Brain microvascular endothelial cell (primary cell): ENCODE results near the gene MESD.
"Not testable (repeated sequence)": the region's sequence is repeated elsewhere in the genome, so short reads cannot be mapped to it uniquely, and the experiment has no call there.

Experiments
- DNase-seq: peaks from one replicate; pipeline ENCODE4 v3.0.0-alpha.2; 2020
- H3K27ac ChIP-seq: fragments of 250-450 bp; sonication (Bioruptor Pico); 2 replicates; pipeline ENCODE4 v1.5.1; 2020; ENCODE audit warnings: mild to moderate bottlenecking, moderate library complexity
- H3K27me3 ChIP-seq: fragments of 250-450 bp; sonication (Bioruptor Pico); replicated peaks from 2 replicates; pipeline ENCODE4 v1.5.1; 2020; ENCODE audit warnings: mild to moderate bottlenecking
- H3K36me3 ChIP-seq: fragments of 250-450 bp; sonication (Bioruptor Pico); replicated peaks from 2 replicates; pipeline ENCODE4 v1.5.1; 2020; ENCODE audit warnings: mild to moderate bottlenecking
- H3K4me3 ChIP-seq: 2 replicates; pipeline ENCODE4 v1.5.1; 2011; ENCODE audit warnings: low read depth, mild to moderate bottlenecking, control low read depth, low read length, moderate library complexity
- in situ Hi-C: cut with HindIII; loops from 2 replicates; pipeline ENCODE4 v1.10.0; 2017; ENCODE audit warnings: low sequenced_read_pairs, low pct_ligation_motif_present
- TF ChIP-seq, protein P1 (sequence below): IDR thresholded peaks from 2 replicates; pipeline ENCODE4 v1.5.1; 2011; ENCODE audit warnings: low read depth, mild to moderate bottlenecking, moderate library complexity, low read length, control low read depth, inconsistent platforms; ENCODE audit errors: missing control alignments

MESD gene

DNA sequence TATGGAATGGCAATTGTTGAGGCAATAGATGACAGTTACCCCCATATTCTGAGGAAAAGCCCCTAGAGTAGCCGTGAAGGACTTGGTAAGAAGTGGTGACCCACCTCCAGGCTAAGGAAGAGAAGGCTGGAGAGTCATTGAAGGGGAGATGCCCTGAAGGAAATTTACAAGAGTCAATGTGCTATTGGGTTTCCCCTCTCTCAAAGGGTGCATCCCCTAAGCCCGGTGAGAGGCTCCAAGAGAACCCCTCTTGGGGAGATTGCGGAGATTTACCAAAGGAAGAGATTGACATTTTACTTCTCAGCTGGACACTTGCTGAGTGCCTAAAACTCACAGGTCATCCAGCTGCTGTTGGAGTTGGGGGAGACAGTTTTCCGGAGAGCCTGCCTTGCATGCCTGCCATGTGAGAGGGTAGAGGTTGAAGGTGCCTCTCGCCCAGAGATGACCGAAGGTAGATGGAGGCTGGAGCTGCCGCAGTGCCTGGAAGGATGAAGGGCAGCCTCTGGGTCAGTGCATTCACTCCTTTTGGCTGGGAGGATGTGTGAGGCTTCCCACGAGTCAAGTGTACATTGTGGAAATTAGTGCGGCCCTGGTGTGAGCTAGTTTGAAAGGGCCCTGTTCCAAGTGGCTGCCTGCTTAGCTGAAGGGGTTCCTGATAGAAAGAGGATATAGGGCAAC is 30.7 kb downstream of the MESD start:
- in situ Hi-C loops: no loop called here
- no peak for DNase-seq
- Histone ChIP-seq H3K4me3 (no peak overlapping the region), H3K27ac (no peak overlapping the region), H3K36me3 (no peaks in the 10 kb centered on the region), H3K27me3 (no peaks in the 10 kb centered on the region)
- TF ChIP-seq, protein P1, sequence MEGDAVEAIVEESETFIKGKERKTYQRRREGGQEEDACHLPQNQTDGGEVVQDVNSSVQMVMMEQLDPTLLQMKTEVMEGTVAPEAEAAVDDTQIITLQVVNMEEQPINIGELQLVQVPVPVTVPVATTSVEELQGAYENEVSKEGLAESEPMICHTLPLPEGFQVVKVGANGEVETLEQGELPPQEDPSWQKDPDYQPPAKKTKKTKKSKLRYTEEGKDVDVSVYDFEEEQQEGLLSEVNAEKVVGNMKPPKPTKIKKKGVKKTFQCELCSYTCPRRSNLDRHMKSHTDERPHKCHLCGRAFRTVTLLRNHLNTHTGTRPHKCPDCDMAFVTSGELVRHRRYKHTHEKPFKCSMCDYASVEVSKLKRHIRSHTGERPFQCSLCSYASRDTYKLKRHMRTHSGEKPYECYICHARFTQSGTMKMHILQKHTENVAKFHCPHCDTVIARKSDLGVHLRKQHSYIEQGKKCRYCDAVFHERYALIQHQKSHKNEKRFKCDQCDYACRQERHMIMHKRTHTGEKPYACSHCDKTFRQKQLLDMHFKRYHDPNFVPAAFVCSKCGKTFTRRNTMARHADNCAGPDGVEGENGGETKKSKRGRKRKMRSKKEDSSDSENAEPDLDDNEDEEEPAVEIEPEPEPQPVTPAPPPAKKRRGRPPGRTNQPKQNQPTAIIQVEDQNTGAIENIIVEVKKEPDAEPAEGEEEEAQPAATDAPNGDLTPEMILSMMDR: no peak

DNA sequence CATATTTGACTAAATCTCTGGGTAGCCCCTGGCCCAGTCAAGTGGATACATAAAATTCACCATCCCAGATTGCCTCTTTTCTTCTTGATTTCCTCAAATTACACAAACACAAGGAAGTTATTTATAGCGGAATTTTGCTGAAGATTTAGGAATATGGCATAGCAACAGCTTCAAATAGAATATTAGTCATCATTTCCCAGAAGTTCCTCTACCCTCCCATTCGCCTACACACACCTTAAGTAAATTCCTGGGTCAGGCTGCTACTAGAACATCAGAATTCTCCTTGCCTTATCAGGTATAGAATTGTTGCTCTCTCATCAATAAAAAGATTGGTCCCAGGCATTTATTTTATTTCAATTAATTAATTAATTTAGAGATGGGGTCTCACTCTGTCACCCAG is 31.6 kb downstream of the MESD start:
- in situ Hi-C loops: no loop called here

DNA sequence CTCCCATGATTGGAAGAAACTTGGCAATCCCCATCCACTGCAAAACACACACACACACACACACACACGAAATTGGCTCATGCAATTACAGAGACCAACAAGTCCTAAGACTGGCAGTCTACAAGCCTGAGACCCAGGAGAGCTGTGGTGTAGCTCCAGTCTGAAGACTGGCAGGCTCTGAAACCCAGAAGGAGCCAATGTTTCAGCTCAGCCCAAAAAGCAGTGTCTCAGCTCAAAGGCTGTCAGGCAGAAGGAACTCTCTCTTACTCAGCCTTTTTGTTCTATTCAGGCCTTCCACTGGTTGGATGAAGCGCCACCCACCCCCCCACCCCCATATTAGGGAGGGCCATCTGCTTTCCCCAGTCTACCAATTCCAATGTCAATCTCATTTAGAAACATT is 32.1 kb downstream of the MESD start:
- in situ Hi-C loops: no loop called here
- no peaks in the 10 kb centered on the region for H3K36me3 ChIP-seq
- no peak overlapping the region for H3K27ac ChIP-seq
- TF ChIP-seq, protein P1: no peak
- DNase-seq: no peak
- H3K27me3 ChIP-seq: no peaks in the 10 kb centered on the region
- no peak overlapping the region for H3K4me3 ChIP-seq

More for the DNA sequence above, 31.6 kb downstream of the MESD start:
- TF ChIP-seq, protein P1: no peak
- Histone ChIP-seq H3K36me3 (no peaks in the 10 kb centered on the region), H3K4me3 (no peak overlapping the region), H3K27me3 (no peaks in the 10 kb centered on the region), H3K27ac (no peak overlapping the region)
- DNase-seq: no peak

DNA sequence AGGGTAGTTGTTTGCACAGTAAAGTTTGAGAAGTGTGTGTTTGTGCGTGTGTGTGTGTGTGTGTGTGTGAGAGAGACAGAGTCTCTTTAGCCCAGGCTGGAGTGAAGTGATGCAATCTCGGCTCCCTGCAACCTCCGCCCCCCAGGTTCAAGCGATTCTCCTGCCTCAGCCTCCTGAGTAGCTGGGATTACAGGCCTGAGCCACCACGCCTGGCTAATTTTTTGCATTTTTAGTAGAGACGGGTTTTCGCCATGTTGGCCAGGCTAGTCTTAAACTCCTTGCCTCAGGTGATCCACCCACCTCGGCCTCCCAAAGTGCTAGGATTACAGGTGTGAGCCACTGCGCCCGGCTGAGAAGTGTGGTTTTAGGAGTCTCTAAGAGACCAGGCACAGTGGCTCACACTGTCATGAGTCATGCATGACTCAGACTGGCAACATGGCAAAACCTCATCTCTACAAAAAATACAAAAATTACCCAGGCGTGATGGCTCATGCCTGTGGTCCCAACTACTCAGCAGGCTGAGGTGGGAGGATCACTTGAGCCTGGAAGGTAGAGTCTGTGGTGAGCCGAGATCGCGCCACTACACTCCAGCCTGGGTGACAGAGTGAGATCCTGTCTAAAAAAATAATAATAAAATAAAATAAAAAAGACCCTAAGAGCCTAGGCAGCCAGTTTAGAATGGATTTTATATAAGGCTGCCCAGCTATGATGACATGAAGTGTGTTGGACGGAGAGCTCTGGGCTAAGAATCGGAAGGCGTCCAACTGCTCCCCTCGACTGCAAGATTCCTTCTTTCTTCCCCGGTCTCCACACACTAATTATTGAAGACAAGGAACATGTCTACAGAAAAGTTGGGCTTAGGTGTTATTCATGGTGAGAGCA is 33.8 kb downstream of the MESD start:
- H3K4me3 ChIP-seq, H3K36me3 ChIP-seq, H3K27ac ChIP-seq, in situ Hi-C loops, H3K27me3 ChIP-seq: not testable (repeated sequence)
- DNase-seq: peak; percentile 92

DNA sequence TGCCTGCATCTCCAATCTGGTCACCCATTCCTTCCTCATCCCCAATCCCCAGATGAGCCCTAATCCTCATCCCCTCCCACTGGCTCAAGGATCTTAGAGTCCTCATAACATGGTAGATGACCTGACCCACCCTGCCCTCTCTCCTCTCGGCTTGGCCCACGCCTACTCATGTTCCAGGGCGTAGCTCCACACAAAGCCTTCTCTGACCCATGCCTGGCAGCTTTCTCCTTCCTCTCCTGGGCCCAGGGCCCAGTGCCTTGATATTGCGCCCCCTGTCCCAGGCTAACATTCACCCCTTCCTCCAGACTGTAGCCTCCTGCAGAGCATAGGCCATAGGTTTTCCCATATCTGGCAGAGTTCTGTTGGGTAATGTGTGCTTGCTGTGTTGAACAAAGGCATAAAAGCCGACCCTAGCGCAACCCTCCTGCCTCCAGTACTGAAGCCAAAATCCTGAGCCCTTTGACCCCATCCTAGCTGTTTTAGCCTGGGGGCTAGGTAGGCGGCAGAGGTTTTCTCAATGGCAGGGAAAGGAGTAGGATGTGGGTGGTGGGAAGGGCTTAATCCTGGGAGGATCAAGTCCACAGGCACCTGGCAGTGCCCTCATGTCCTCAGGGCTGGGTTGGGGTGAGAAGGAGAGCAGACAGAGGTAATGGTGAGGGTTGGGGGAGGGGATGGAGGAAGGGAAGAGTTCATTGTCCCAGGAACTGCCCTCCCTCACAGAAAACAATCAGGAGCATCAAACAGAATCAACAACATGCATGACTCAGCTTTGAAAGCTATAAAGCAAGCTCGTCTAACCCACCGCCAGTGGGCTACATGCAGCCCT is 35.5 kb downstream of the MESD start:
- H3K27me3 ChIP-seq: no peaks in the 10 kb centered on the region
- no peak for DNase-seq
- no peak overlapping the region for H3K27ac ChIP-seq
- TF ChIP-seq, protein P1: no peak
- no peak overlapping the region for H3K4me3 ChIP-seq
- in situ Hi-C loops: no loop called here
- H3K36me3 ChIP-seq: peaks cover 5% of the 10 kb centered on the region
